Glutamatergic neuron (in vitro differentiated cells): ENCODE data around the gene PAPPA2. TPM values are rescaled to one million over a fixed set of nuclear protein-coding genes. Genes with fewer than 3 reads are reported as not detected.
"Not testable (repeated sequence)": the region's sequence is repeated elsewhere in the genome, so short reads cannot be mapped to it uniquely, and the experiment has no call there.

ENCODE experiments used
- DNase-seq: peaks from one replicate; pipeline ENCODE4 v3.0.0; 2022
- H3K27ac Mint-ChIP-seq: one replicate; pipeline ENCODE4 v1.8.0; 2020; ENCODE audit warnings: mild to moderate bottlenecking, mixed read lengths, inconsistent platforms; ENCODE audit not compliant: unreplicated experiment
- H3K27me3 Mint-ChIP-seq: one replicate; pipeline ENCODE4 v1.8.0; 2020; ENCODE audit warnings: mild to moderate bottlenecking, moderate library complexity, mixed read lengths, inconsistent platforms; ENCODE audit not compliant: unreplicated experiment
- H3K36me3 Mint-ChIP-seq: one replicate; pipeline ENCODE4 v1.8.0; 2020; ENCODE audit warnings: mild to moderate bottlenecking, mixed read lengths, inconsistent platforms; ENCODE audit not compliant: unreplicated experiment
- H3K4me1 Mint-ChIP-seq: one replicate; pipeline ENCODE4 v1.8.0; 2020; ENCODE audit warnings: mild to moderate bottlenecking, low read depth, mixed read lengths, inconsistent platforms; ENCODE audit not compliant: unreplicated experiment
- H3K4me3 Mint-ChIP-seq: one replicate; pipeline ENCODE4 v1.8.0; 2020; ENCODE audit warnings: mild to moderate bottlenecking, mixed read lengths, inconsistent platforms; ENCODE audit not compliant: unreplicated experiment
- H3K9me3 Mint-ChIP-seq: one replicate; pipeline ENCODE4 v1.8.0; 2020; ENCODE audit warnings: mild to moderate bottlenecking, moderate library complexity, mixed read lengths, inconsistent platforms; ENCODE audit not compliant: unreplicated experiment
- long read RNA-seq: library from polyadenylated mRNA; unstranded; transcript quantifications from one replicate; pipeline ENCODE4 v2.0.0, GENCODE V29; 2020; ENCODE audit not compliant: unreplicated experiment
- total RNA-seq: library from RNA; stranded (reverse); fragmentation: NEBNext Ultra II Directional; extraction: Animal tissue kit (Norgen Biotek cat#: 25700); gene quantifications from one replicate; pipeline ENCODE4 v1.2.1, GENCODE V29; 2021; ENCODE audit not compliant: unreplicated experiment
- TF ChIP-seq, protein P1 (sequence below): fragments of 200-600 bp; sonication (generic); IDR thresholded peaks from one replicate; pipeline ENCODE4 v1.5.0; 2021; ENCODE audit not compliant: partially characterized antibody, unreplicated experiment

The PAPPA2 gene
- 2.3 TPM for total RNA-seq
- long read RNA-seq: 0 reads

DNA sequence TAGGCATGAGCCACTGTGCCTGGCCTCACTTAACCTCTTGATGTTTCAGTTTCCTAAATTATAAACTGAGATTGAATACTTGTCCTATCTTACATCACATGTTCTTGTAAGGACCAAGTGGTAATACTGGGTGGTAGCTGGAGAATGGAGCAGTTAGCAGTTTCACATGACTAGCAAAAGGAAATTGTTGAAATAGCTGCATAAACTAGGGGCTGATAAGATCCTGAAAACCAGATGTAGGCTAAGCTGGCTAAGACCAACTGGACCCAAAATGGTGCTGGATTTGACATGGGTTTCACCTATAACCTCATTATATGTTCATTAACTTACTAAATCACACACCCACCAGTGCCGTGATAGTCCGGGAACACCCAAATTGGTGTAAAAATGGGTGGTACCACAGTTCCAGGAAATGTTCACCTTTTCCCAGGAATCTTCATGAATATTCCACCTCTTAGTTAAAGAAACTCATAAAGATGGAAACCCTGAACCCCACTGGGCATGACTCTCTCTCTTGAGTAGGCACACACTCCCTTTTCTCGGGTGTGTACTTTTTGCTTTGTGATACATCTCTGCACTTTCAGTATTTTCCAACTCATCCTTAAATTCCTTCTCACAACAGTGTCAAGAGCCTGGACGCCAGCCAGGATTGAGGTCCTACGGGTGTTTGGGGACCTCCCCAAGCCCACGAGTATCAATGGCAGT lies at the start of gene PAPPA2:
Gene PAPPA2, plus strand, starts transcription at position 502 of the 705 bp plus-strand sequence. CDS start 93,148 bp downstream, outside the sequence.
- no peaks in the 10 kb centered on the region for H3K4me1 Mint-ChIP-seq
- no peak for DNase-seq
- H3K27ac Mint-ChIP-seq: no peak within 1 kb of the TSS

DNA sequence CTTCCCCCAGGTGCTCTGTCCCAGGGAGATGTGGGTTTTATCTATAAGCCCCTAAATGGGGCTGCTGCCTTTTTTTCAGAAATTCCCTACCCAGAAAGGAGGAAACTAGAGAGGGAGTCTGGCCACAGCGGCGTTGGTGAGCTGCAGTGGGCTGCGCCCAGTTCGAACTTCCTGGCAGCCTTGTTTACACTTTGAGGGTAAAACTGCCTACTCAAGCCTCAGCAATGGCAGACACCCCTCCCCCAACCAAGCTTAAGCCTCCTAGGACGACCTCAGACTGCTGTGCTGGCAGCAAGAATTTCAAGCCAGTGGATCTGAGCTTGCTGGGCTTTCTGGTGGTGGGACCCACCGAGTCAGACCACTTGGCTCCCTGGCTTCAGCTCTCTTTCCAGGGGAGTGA lies 46.2 kb upstream of the PAPPA2 start:
- DNase-seq: no peak
- Mint-ChIP-seq H3K36me3 (no peaks in the 10 kb centered on the region), H3K9me3 (peaks cover 3% of the 10 kb centered on the region)

More for the DNA sequence above, at the start of gene PAPPA2:
- Mint-ChIP-seq H3K9me3 (no peaks in the 10 kb centered on the region), H3K4me3 (no peak within 1 kb of the TSS), H3K36me3 (no peaks in the 10 kb centered on the region), H3K27me3 (peaks cover 1% of the 10 kb centered on the region)
- TF ChIP-seq, protein P1, sequence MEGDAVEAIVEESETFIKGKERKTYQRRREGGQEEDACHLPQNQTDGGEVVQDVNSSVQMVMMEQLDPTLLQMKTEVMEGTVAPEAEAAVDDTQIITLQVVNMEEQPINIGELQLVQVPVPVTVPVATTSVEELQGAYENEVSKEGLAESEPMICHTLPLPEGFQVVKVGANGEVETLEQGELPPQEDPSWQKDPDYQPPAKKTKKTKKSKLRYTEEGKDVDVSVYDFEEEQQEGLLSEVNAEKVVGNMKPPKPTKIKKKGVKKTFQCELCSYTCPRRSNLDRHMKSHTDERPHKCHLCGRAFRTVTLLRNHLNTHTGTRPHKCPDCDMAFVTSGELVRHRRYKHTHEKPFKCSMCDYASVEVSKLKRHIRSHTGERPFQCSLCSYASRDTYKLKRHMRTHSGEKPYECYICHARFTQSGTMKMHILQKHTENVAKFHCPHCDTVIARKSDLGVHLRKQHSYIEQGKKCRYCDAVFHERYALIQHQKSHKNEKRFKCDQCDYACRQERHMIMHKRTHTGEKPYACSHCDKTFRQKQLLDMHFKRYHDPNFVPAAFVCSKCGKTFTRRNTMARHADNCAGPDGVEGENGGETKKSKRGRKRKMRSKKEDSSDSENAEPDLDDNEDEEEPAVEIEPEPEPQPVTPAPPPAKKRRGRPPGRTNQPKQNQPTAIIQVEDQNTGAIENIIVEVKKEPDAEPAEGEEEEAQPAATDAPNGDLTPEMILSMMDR: no peak

DNA sequence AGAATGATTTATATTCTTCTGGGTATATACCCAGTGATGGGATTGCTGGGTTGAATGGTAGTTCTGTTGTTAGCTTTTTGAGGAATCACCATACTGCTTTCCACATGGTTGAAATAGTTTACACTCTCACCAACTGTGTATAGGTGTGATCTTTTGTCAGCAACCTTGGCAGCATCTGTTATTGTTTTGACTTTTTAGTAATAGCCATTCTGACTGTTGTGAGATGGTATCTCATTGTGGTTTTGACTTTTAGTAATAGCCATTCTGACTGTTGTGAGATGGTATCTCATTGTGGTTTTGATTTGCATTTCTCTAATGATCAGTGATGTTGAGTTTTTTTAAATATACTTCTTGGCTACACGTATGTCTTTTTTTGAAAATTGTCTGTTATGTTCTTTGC lies 43.4 kb upstream of the PAPPA2 start:
- H3K36me3 Mint-ChIP-seq, H3K27ac Mint-ChIP-seq, H3K27me3 Mint-ChIP-seq, H3K4me3 Mint-ChIP-seq, H3K4me1 Mint-ChIP-seq, DNase-seq, H3K9me3 Mint-ChIP-seq: not testable (repeated sequence)

More for the DNA sequence above, 46.2 kb upstream of the PAPPA2 start:
- TF ChIP-seq, protein P1: no peak
- Mint-ChIP-seq H3K27me3 (peaks cover 3% of the 10 kb centered on the region), H3K4me3 (no peak overlapping the region), H3K27ac (no peak overlapping the region), H3K4me1 (no peaks in the 10 kb centered on the region)

- H3K4me1 Mint-ChIP-seq: no peaks in the 10 kb centered on the region
- H3K4me3 Mint-ChIP-seq: no peak overlapping the region
- H3K27me3 Mint-ChIP-seq: no peaks in the 10 kb centered on the region
- H3K36me3 Mint-ChIP-seq: no peaks in the 10 kb centered on the region
- TF ChIP-seq, protein P1: no peak
- H3K9me3 Mint-ChIP-seq: no peaks in the 10 kb centered on the region
- no peak overlapping the region for H3K27ac Mint-ChIP-seq
- no peak for DNase-seq
These were observed 28.7 kb upstream of the PAPPA2 start for GRCh38 chr1:176434234-176434633.

GRCh38 chr1:176436251-176436650 lies 26.7 kb upstream of the PAPPA2 start:
- Mint-ChIP-seq H3K4me1 (no peaks in the 10 kb centered on the region), H3K27ac (no peak overlapping the region), H3K36me3 (no peaks in the 10 kb centered on the region), H3K4me3 (no peak overlapping the region), H3K27me3 (no peaks in the 10 kb centered on the region), H3K9me3 (no peaks in the 10 kb centered on the region)
- DNase-seq: no peak
- TF ChIP-seq, protein P1: no peak
